Measurements from ENCODE around the gene CDC73.
A peak's percentile ranks its signal among the peaks of the same experiment; 100 is the strongest.

Gene CDC73

DNA sequence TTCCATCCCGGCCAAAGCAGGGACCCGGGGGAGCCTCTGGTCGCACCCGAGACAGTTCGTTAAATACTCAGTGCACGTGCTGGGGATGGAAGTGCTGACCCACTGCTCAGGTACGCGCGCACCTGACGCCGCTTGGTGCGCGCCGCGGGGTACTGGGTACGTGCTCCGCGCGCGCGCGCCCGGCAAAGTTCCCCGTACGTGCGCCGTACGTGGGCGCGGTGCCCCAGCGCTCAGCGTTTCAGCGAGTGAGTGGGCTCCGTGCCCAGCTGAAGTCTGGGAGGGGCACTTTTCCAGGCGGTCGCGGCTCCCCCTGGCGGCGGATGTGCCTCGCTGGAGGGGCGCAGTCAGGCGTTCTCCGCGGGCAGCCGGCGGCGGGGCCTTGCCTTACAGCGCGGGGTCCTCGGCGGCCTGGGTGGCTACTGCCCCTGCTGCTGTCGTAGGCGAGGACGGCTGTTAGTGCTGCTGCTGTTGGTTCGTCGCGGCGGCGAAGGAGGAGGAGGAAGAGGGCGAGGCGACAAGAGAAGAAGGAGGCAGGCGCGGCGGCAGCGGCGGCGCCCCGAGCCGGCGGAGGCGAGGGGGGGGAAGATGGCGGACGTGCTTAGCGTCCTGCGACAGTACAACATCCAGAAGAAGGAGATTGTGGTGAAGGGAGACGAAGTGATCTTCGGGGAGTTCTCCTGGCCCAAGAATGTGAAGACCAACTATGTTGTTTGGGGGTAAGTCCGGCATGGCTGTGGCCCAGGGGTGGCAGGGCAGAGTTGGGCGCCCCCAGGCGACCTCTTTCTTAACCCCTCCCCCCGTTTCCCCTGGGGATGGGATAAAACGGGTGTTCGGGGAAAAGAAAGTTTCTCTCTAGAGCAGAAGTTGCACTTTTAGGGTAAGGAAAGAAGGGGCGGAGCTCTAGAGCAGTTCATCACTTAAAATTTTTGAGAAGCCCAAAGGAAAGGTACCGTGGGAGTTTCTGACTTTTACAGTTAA is at the start of gene CDC73:
CDC73 (plus strand) TSS at position 416 of the 978 bp plus-strand sequence; CDS start at position 586, 170 bp downstream.
- FAIRE-seq = no peak
- peak; percentile 70 for DNase-seq (ENCODE audit: low spot score)

DNA sequence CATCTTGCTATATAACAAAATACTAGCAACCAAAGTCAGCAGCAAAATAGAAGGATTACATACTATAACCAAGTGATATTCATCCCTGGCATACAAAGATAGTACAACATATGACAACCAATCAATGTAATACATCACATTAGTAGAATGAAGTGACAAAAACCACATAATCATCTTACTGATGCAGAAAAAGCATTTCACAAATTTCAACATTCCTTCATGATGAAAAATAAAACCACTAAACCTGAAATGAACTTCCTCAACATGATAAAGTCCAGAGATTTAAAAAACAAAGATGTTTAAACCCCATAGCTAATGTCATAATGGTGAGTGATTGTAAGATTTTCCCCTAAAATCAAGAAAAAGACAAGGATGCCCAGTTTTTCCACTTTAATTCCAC is 43.8 kb upstream of the CDC73 start:
- DNase-seq (ENCODE audit: low spot score) = no peak
- no peak for FAIRE-seq

DNA sequence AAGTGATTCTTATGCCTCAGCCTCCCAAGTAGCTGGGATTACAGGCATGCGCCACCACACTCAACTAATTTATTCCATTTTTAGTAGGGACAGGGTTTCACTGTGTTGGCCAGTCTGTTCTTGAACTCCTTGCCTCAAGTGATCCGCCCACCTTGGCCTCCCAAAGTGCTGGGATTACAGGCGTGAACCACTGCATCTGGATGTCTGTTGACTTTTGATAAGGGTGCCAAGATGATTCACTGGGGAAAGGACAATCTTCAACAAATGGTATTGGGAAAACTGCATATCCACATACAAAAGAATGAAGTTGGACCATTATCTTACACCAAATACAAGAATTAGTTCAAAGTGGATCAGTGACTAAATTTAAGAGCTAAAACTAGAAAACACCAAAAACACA is 42.6 kb upstream of the CDC73 start:
- no peak for DNase-seq (ENCODE audit: low spot score)
- FAIRE-seq = no peak

DNA sequence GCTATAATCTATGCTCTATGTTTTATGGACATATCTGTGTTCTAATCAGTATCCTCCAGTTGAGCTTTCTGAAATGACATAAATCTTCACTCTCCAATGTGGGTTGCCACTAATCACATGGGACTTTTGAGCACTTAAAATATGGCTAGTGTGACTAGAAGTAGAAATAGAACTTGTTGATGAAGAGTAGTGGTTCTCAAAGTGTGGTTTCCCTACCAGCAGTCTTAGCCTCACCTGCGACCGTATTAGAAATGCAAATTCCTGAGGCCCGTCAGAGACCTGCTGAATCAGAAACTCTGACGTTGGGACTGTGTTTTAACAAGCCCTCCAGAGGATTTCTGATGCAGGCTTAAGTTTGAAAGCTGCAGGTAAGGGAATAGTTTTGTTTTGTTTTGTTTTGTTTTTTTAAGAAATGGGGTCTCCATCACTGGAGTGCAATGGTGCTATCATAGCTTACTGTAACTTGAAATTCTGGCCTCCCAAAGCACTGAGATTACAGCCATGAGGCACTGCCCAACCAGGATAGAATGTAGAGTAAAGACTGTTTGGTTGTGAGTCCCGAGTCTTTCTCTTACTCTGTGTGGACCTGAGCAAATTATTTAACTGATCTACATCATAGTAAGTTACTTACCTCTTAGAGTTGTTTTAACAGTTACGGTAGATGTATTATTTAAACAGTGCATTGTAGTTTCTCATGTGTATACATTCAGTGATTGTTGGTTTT is 38.3 kb upstream of the CDC73 start:
- FAIRE-seq (no peak), DNase-seq (ENCODE audit: low spot score) (no peak)

DNA sequence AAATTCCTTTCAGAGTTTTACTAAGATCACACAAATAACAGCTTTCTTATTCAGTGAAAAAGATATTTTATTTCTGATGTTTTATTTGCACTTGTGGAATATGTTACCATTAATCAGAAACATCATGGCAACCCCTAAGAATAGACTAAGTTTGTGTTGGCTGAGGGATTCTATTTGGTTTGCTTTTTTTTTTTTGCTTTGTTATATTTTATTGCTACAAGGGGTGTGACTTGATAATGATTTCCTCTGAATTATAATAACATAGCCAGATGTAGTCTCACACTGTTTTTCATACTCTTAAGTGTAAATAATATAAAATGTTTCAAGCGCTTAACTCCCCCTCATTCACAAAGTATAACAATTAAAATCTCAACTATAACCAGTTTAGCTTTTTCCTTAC is 36.6 kb upstream of the CDC73 start:
- FAIRE-seq (no peak), DNase-seq (ENCODE audit: low spot score) (no peak)

DNA sequence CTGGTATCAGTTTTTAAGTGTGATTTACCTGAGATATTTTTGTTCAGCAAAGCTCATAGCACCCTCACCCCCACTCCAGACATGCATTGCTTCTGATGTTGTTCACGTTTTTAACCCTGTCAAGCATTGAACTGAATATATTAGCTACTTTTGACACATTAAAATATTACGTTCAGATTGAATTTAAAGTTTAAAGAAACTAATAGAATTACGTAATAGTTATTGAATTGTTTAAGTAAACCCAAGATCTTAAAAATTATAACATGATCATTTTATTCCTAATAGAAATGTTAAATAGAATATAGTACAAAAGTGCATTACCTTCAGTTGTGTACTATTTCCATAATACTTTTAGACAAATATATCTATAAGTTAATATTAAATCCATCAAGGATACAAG is 35.5 kb upstream of the CDC73 start:
- FAIRE-seq (no peak), DNase-seq (ENCODE audit: low spot score) (no peak)

DNA sequence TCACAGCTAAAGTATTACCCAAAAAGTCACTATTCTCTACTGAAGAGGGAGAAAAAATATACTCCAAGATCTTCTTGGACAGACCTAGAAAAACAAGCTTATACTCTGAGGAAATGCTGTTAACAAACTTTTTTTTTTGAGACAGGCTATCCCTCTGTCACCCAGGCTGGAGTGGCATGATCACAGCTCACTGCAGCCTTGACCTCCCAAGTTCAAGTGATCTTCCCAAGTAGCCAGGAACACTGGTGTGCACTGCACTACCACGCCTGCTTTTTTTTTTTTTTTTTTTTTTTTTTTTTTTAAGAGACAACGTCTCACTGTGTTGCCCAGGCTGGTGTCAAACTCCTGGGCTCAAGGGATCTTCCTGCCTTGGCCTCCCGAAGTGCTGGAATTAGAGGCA is 33.9 kb upstream of the CDC73 start:
- FAIRE-seq = no peak
- DNase-seq (ENCODE audit: low spot score) = no peak

DNA sequence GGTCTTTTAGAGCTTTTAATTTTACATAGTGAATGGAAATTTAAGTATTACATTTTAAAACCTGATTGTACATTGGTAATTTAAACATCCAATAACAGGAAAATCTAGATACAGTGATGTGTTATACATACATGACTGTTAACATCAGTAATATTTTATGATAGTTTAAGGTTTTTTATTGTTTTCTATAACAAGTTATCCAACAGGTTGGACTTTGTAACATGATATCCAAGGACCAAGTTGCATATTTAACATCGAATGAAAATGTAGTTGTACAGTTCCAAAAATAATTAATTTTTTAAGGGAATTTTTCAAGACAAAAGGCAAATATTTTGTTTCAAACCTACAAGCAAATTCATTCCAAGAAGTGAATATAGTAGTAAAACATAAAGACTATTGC is 31.0 kb upstream of the CDC73 start:
- DNase-seq (ENCODE audit: low spot score) = no peak
- no peak for FAIRE-seq

DNA sequence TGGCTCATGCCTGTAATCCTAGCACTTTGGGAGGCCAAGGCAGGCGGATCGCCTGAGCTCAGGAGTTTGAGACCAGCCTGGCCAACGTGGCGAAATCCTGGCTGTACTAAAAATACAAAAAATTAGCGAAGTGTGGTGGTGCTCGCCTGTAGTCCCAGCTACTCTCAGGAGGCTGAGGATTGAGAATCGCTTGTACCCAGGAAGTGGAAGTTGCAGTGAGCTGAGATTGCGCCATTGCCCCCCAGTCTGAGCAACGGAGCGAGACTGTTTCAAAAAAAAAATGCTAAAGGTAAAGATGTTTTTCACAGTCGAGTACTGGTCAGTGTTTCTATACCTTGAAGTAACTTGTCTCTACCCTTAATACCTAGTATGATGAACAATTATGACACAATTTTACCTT is 27.7 kb upstream of the CDC73 start:
- DNase-seq (ENCODE audit: low spot score) (no peak), FAIRE-seq (no peak)

DNA sequence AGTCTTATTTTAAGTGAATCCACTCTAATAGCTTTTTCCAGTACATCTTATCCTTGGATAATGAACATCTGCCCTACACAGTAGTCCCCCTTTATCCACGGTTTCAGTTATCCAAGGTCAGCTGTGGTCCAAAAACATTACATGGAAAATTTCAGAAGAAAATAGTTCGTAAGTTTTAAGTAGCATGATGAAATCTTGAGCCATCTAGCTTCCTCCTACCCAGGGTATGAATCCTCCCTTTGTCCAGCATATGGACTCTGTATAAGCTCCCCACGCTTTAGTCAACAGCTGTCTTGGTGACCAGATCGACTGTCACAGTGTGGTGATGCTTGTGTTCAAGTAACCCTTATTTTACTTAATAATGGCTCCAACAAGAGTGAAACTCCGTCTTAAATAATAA is 19.2 kb upstream of the CDC73 start:
- DNase-seq (ENCODE audit: low spot score) (no peak), FAIRE-seq (no peak)

DNA sequence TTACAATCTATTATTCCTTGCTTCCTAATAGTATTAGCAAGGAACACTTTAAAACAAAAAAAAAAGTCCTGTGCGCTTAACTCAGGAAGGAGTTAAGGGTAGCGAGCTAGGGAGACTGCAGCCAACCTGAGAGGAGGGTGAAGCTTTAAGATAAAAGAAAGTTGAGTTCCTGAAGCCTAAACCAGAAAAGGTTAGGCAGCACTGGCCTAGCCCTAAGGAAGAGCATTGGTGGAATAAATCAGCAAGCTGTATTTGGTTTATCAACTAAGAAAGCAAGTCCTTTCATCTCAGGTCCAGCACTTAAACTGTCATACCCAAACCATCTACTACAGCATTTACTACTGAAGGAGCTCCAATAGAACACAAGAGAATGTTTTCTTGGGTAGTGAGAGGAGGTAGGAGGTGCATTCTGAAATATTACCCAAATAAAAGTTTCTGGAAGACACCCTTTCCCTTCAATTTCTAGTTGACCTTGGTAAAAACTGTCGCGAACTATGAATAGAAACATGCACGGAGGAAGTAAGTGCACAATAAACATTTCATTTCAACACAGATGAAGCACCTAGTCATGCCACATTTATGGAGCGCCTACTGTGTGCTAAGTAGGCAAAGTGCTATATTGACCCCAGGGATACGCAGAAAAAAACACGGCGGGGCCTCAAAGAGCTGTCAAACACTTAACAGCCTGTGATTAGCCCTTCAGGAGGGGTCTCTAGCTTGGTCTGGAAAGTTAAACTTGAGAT is 17.9 kb upstream of the CDC73 start:
- DNase-seq (ENCODE audit: low spot score) (no peak), FAIRE-seq (no peak)

DNA sequence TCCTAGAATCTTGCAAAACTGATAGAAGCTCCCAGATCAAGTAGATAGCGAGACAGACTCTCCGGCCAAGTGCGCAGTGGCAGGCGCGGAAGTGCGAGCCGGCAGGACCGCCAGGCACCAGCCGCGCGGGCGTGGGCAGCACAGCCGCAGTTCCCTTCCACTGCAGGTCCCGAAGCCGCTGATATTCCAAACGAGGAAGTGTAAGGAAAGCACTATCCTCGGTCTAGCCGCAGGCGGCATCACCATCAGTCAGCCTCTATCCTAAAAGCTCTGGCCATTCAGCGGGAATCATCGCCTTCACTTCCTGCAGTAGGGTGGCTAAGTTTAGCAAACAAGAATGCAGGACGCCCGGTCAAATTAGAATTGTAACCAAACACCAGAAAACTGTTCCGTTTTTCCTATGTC is 17.3 kb upstream of the CDC73 start:
- FAIRE-seq (no peak), DNase-seq (ENCODE audit: low spot score) (peak; percentile 4)

DNA sequence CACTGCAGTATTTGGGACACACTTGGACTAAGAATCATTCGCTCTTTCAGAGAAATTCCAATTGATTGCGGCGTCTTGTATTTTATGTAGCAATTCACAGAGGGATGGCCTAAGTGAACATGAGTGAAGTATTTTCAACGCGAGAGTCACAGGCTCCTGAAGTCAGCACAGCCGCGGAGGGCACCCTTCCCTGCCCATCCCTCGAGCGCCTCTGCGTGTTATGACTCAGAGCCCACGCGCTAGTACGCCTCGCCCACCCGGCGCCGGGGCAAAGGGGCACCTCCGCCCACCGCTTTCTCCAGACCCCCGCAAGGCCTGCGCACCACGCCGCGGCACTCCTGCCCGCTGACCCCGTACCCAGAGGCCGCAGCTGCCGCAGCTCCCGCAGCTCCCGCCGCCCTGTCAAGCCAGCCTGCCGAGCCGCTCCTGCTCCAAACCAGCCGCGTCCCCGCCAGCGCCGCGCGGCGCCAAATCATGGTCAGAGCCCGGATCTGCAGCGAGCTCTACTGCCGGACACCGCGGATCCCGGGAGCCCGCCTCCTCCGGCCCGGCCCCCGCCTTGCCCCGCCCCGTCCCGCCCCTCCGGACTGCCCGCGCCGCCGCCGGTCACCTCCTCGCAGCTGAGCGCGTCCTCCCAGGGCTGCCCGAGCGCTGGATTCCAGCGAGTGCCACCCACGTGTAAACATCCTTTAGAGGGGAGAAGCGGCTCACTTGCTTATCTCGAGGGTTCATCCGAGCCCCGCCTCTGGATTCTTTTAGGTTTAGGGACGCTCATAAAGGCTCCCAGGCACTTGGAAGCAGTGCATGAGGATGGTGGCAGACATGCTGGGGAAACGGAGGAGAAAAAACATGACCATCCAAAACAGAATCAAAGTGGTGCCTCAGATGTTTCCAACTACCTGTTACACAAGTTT is 16.7 kb upstream of the CDC73 start, which contains the start of gene GLRX2:
GLRX2 (minus strand) TSS at position 508 of the 914 bp plus-strand sequence; CDS start at position 476, 32 bp downstream.
- FAIRE-seq = no peak
- DNase-seq (ENCODE audit: low spot score) = peak; percentile 69

DNA sequence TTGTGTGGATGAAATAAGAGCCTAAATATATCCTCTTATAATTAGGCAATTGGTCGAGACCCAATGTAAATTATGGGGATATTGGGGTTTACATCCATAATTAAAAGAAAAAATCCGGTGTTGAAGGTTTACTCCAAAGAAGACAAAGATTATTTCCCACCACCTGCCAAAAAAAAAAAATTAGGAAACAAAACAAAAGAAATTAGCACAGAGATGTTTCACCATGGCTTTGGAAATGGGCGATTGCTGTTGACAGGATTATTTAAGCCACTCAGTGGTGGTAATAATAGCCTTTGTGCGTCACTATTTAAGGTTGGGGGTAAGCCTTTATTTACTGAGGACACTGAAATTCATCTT is 16.0 kb upstream of the CDC73 start:
- DNase-seq (ENCODE audit: low spot score) (no peak), FAIRE-seq (no peak)

DNA sequence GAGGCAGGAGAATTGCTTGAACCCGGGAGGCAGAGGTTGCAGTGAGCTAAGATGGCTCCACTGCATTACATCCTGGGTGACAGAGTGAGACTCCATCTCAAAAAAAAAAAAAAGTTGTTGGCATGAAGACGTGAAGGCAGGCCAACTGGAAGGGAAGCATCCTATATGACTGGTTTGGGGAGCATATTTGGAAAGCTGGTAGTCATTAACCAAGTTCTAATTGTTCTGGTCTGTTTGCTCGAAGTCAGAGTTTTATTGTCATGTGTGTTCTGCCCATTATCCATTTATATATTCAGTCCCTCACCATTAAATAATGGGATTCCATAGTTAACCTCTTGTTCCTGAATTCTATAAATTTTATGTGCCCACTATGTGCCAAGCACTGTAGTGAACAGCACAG is 13.4 kb upstream of the CDC73 start:
- no peak for FAIRE-seq
- DNase-seq (ENCODE audit: low spot score) = no peak

DNA sequence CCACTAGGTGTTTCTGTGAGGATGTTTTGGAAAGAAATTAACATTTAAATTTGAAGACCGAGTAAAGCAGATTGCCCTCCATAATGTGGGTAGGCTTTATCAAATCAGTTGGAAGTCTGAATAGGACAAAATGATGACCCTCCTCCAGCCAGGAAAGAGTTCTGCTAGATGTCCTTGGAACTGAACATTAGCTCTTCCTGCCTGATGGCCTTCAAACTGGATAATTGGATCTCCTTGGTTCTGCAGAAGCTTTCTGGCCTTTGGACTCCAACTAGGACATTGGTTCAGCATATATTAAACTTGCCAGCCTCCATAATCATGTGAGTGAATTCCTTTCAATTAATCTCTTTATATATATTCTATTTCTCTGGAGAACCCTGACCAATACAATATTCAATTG is 12.2 kb upstream of the CDC73 start:
- FAIRE-seq (no peak), DNase-seq (ENCODE audit: low spot score) (no peak)

DNA sequence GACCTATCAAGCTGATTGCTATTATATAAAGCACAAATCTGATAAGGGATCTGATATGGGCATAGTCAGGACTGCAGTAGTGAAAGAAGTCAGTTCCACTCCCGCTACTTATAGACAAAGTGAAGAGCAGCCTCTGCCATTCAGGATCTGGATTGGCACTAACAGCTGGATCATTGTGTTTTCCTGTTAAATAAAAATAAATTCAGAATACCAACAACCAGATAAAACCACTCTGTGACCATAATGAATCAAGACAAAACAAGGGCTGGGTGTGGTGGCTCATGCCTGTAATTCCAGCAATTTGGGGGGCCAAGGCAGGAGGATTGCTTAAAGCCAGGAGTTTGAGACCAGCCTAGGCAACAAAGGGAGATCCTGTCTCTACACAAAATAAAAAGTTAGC is 11.6 kb upstream of the CDC73 start:
- FAIRE-seq (no peak), DNase-seq (ENCODE audit: low spot score) (no peak)

DNA sequence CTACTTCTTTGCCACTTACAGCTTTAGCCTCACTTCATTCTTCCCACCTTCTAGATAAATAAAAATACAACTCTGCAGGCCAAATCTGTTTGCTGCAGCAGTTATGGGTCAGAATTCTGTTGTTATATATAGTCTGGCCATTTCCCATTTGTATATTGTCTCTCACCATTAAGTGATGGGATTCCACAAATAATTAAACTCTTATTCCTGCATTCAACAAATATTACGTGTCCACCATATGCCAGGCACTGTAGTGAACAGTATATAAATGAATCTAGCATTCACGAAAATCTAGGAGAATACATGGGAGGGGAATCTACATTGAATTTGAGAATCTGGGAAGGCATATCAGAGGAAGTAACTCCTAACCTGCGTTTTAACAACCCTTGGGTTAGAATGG is 11.0 kb upstream of the CDC73 start:
- DNase-seq (ENCODE audit: low spot score) = no peak
- no peak for FAIRE-seq

DNA sequence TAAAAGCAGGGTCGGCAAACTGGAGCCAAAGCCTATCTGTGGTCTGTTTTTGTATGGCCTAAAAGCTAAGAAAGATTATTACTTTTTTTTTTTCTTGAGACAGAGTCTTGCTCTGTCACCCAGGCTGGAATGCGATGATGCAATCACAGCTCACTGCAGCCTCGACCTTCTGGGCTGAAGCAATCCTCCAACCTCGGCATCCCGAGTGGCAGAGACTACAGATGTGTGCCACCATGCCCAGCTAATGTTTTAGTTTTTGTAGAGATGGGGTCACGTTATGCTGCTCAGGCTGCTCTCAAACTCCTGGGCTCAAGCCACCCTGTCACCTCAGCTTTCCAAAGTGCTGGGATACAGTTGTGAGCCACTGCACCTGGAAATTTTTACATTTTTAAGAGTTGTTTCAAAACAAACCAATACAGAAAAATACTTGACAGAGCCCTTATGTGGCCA is 10.2 kb upstream of the CDC73 start:
- FAIRE-seq = no peak
- DNase-seq (ENCODE audit: low spot score) = no peak

DNA sequence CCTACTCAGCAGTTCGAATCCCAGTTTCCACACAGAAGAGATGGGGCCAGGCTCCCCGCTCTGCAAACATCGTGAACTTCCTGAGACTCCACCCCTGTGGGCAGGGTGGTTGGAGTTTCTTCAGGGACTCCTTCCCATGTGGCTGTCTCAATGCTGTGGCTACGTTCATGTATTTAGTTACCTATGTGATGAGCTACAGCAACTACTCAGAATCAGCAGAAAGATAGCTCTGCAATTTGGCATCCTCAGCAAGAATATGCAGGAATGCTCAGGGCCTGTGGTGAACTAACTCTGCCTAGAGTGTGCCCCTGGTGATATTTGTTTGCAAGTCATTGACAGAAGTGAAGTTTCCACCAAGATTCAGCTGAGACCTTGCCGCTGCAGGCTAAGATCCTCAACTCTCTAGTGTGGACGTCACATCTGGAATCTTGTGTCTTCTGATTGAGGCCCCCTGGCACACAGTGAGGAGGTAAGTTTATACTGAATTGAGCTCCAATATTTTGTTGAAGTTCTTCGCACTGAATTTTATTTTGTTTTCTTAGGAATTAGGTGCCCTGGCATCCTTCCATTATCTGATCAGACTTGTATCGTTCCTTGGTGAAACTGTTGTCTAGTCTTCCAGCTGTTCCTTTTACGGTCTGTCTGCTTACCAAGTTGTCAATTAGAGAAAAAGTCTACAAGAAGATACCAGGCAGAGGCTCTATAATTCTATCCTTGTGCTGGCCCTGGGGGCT is 8.4 kb upstream of the CDC73 start:
- FAIRE-seq = no peak

More for the DNA sequence above, 8.4 kb upstream of the CDC73 start:
- DNase-seq (ENCODE audit: low spot score) = no peak

Data from urothelium cell line (cell line).